Ureter (tissue), 1 donor: ENCODE results near the gene CNBP. TPM values are rescaled to one million over a fixed set of nuclear protein-coding genes. Genes with fewer than 3 reads are reported as not detected.
"Not testable (repeated sequence)": the region's sequence is repeated elsewhere in the genome, so short reads cannot be mapped to it uniquely, and the experiment has no call there.

Source experiments
- DNase-seq: peaks from one replicate; pipeline ENCODE4 v3.0.0-alpha.2; 2020; ENCODE audit warnings: low spot score
- total RNA-seq: library from RNA; stranded (reverse); gene quantifications from one replicate; pipeline ENCODE4 v1.2.4, GENCODE V29; 2023
- donor health status: DM: yes; HTN: yes; CAD: no.

The CNBP gene
- total RNA-seq, result 338 TPM

DNA sequence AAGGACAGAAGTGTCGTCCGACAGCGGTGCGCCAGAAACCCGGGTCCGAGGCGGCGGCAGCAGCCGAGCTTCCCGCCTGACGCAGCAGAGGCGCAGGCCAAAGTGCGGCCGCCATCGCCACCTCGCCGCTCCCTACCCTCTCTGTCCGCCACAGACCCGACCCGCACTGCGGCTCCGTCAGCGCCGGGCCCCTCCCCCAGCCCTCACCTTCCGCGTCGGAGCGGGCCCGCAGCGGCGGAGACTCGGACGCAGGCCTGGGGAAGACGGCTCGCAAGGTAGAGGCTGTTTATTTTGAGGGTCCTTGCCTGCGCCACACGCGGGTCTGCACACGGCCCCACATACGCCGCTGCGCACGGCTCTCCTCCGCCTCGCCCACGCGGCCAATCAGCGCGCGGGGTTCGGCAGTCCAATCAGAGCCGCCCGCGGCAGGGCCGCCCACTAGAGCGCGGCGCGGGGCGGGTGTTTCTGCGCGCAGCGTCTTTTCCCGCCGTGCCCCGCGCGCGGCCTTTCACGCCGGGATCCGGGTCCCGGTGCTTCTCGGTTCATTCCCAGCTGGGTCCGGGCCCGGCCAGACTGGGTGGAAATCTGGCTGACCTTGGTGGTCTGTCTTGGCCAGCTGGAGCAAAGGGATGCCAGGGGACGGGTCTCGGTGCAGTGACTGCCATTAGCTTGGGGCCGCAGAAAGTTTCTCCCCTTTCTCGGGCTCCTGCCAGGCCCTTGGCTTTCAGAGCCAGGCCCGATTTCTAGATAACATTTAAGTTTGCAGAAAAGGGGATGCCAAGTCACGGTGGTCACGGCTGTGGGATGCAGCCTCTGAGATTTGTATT is at the start of gene CNBP:
TSS of gene CNBP (minus strand) at position 328 of the 827 bp plus-strand sequence. CDS start 12,139 bp downstream, outside the sequence.
- peak; percentile 92 for DNase-seq

GRCh38 chr3:129231331-129232119 is 47.8 kb upstream of the CNBP start:
- no peak for DNase-seq

GRCh38 chr3:129230311-129231019 is 46.8 kb upstream of the CNBP start:
- DNase-seq, result no peak

DNA sequence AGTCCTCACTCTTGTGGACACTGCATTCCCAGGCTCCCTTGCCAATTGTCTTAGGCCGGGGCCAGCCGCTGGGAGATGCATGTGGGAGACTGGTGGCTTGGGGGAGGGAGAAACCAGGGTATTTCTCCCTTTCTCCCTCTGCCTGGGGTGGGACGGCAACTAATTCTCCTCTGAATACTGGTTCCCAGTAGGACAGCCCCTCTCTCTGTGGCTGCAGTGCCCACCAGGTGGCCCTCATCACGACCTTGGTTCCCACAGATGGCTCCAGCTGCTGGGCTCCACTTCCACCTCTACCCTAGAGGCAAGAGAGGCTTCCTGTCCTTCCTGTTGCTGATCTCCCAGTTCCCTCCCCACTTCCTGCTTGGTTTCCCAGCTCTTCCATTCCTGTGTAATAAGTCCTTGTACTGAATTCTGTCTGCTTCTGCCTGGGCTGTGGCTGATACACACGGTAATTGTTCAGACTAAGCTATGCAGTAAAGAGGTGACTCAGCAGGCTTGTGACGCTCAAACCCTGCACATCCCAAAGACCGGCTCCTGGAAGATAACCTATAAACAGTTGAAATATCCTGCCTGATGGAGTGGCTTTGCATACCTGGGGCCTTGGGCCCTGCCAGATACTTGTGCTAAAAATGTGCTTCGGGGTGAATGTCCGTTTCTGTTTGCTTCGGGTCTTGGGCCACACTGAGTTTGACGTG is 45.3 kb upstream of the CNBP start:
- no peak for DNase-seq

- peak; percentile 88 for DNase-seq
Observed at GRCh38 chr3:129226374-129226773, 42.7 kb upstream of the CNBP start.

DNA sequence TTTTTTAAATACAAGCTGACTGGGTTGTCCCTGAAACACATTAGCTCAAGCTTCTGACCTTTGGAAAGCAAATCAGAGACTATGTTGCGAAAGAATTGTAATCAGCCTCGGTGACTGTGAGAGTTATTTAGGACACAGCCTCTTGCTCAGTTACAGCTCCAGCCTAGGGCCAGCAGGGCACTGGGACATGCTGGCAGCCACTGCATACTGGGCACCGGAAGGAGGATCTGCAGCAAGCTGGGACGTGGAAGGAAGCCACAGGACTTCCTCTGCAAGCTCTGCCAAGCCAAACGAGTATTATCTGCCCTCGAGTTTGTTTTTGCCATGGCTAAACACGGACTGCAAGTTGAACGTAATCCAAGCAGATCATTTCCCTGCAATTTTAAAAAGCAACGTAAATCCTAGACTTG is 41.3 kb upstream of the CNBP start:
- peak; percentile 87 for DNase-seq

- DNase-seq, result not testable (repeated sequence)
Observed at GRCh38 chr3:129224387-129224786, 40.7 kb upstream of the CNBP start.

- no peak for DNase-seq
Observed at GRCh38 chr3:129218742-129219141, 35.0 kb upstream of the CNBP start.

GRCh38 chr3:129213238-129213637 is 29.5 kb upstream of the CNBP start:
- DNase-seq, result no peak

- DNase-seq, result peak; percentile 79
Observed at GRCh38 chr3:129211772-129212171, 28.1 kb upstream of the CNBP start.

DNA sequence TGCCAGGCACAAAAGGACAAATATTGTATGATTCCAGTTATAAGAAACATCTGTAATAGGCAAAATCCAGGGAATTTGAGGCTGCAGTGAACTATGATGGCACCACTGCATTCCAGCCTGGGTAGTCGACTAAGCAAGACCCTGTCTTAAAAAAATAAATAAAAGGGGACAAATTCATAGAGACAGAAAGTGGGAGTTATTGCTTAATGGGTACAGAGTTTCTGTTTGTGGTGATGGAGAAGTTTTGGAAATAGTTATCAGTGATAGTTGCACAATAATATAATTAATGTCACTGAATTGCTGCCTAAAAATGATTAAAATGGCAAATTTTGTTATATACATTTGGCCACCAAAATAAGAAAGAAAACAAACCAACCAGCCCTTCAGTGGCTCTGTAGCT is 27.6 kb upstream of the CNBP start:
- DNase-seq, result no peak

DNA sequence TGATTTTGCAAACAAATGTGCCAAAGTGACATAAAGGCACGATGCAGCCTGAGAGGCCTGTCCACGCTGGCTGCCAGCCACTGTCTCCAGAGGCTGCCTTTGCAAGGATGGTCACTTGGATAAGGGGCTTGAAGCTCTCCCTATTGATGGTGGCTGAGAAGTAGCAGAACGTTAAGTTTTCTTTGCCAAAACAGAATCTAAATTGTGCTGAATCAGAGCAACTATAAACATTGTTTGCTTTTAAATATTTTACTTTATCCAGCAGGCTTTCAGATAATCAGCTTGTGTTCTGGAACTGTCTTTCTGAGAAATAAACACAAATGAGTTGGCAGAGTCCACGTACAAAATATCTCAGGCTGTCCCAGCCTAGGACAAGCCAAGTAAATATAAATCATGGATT is 23.8 kb upstream of the CNBP start:
- DNase-seq, result no peak

DNA sequence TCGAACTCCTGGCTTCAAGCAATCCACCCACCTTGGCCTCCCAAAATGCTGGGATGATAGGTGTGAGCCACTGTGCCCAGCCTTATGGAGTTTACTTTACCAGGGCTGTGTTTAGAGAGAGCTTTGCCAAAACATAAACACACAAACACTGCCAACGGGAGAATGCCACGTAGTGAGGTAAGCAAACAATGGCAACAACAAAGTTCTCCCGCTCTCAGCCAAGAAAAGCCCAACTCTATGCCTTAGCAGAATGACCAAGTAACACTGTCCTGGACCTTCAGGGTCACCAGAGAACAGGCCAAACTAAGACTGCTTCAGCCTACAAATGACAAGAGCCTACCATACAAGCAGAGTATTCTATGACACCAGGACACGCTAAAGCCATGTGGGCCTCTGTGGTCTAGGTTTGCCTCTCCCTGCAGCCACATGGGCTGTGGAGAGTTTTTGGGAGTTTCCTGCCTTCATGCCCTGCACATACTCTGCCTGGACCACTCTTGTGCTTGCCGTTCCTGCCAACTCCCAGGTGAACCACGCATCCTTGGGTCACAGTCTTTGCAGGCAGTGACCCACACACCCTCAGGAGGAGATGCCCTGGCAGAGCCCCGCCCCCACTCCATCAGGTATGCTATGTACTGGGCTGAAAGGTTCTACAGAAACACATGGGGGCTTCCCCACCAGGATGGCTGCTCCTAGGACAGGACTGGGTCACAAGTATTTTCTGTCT is 21.6 kb upstream of the CNBP start:
- DNase-seq, result no peak

DNA sequence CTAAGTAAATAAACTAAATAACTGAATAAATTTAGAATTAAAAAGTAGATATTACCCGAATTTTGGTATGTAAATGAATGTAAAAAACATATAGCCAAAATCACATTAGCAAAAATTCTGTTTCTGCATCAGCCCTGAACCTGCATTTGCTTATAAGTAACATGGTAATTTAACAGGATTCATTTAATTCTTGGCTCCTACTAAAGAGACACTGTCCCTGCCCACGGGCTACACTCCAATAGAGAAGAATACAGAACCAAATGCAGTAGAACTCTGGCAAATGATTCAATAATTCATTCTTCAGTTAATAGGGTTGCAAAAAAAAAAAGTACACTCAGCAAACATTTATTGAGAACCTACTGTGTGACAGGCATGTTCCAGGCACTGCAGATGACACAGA is 20.8 kb upstream of the CNBP start:
- no peak for DNase-seq

DNA sequence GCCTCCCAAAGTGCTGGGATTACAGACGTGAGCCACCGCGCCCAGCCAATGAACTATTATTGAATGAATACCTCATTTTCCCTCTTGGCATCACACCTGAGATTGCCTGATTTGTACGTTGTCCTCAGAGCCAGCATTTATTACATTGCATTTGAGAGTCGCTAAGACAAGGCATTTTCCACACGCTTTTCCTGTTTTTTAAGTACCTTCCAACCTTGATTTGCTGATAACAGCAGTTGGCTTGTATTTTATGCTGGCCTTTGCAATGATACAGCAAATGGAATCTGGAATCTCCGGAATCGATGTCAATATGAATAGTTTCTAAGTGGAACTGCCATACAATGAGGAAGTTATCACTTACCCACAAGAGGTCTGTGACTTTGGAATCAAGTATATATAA is 15.7 kb upstream of the CNBP start:
- DNase-seq, result no peak

DNA sequence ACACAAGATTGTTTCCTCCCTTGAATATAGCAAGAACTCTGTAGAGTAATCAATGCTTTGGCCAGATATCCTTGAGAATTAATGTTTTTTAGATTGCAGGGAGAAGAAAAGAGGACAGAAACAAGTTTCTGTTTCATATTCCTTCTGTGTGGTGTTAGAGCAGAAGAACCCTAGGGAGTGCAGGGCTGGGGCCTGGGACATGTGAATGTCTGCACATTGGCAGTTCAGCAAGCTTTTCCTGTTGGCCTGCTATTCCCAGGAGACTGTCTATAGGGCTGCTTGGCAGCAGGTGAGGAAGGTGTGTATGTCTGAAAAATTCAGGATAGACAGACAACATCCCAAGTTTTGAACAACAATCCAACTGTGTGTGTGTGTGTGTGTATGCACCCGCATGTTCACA is 13.6 kb upstream of the CNBP start:
- no peak for DNase-seq

GRCh38 chr3:129196601-129197000 is 12.9 kb upstream of the CNBP start:
- no peak for DNase-seq

DNA sequence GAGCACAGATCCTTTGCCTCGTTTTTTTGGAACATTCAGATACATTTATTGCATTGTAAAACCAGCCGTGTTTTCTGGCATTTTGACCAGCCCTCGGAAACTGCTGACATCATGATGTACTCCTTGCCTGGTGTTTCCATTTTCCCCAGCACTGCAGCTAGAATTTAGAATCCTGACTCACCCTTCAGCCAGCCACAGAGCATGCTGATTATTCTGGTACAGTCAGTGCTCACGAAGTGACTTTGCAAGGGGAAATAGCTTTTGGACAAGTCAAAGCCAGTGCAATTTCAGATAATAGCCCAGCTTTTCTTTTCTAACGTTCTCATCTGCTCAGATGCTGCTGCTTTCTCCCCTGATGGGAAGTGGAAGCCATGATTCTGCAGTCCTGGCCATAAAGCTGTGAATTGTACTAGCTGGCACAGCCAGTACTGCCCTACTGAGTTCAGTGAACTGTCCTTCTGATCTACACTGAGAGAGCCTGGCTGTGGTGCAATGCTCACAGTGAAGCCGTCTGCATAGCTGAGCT is 12.1 kb upstream of the CNBP start:
- peak; percentile 72 for DNase-seq

DNA sequence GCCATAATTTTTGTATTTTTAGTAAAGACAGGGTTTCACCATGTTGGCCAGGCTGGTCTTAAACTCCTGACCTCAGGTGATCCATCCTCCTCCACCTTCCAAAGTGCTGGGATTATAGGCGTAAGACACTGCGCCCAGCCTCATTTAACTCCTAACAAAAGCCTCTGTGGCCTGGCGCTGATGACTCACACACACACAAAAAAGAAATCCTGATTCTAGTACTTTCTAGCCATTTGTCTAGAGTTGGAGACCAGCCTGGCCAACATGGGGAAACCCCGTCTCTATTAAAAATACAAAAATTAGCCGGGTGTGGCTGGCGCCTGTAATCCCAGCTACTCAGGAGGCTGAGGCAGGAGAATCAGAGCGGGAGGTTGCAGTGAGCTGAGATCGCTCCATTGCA is 6.1 kb upstream of the CNBP start:
- DNase-seq, result not testable (repeated sequence)

- DNase-seq, result no peak
Observed at GRCh38 chr3:129187857-129188256, 4.2 kb upstream of the CNBP start.

DNA sequence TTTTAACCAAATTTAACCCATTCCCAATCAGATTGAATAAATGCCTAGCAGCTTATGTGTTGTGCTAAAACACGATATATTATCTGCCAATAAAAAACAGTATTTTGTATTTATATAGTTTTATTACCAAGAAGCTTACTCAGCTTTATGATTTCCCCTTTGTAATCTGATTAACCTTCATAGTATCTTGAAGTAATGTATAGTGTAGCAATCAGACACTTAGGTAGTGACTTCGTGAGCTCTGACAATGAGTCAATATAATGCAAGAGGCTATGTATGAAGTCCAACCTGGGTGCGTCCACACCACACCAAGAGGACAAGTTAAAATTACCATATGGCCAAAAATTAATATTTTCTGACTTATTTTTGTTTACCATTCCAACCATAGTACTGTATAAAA is 2.1 kb upstream of the CNBP start:
- DNase-seq, result no peak
